ENCODE results near the gene IGFBP2. TPM values are rescaled to one million over a fixed set of nuclear protein-coding genes. Genes with fewer than 3 reads are reported as not detected.

IGFBP2 gene
- total RNA-seq, 1 donor from 2014 or later = 41.1 TPM

- H3K36me3 ChIP-seq (ENCODE audit: control insufficient read depth, insufficient read depth, low read length) = no peaks in the 10 kb centered on the region
- peak; percentile 32 for FAIRE-seq
- peak; percentile 34 for DNase-seq (ENCODE audit: low read depth)
- no peak for TF ChIP-seq CTCF (IDR thresholded peaks at IDR 0.05; ENCODE audit: insufficient read depth, low read length, severe bottlenecking)
- H3K4me3 ChIP-seq (ENCODE audit: low read depth, low read length) = peak overlapping the region; percentile 14
- H3K27me3 ChIP-seq (ENCODE audit: control insufficient read depth, insufficient read depth, low read length) = no peaks in the 10 kb centered on the region
Measured at GRCh38 chr2:216606551-216607276, 26.5 kb upstream of the IGFBP2 start.

- TF ChIP-seq CTCF (IDR thresholded peaks at IDR 0.05; ENCODE audit: insufficient read depth, low read length, severe bottlenecking) = no peak
- H3K27me3 ChIP-seq (ENCODE audit: control insufficient read depth, insufficient read depth, low read length) = no peaks in the 10 kb centered on the region
- H3K36me3 ChIP-seq (ENCODE audit: control insufficient read depth, insufficient read depth, low read length) = no peaks in the 10 kb centered on the region
- H3K4me3 ChIP-seq (ENCODE audit: low read depth, low read length) = no peak overlapping the region
- FAIRE-seq (no peak), DNase-seq (ENCODE audit: low read depth) (no peak)
Measured at GRCh38 chr2:216607277-216607560, 26.0 kb upstream of the IGFBP2 start.

- no peak for TF ChIP-seq CTCF (IDR thresholded peaks at IDR 0.05; ENCODE audit: insufficient read depth, low read length, severe bottlenecking)
- Histone ChIP-seq H3K4me3 (ENCODE audit: low read depth, low read length) (no peak overlapping the region), H3K36me3 (ENCODE audit: control insufficient read depth, insufficient read depth, low read length) (no peaks in the 10 kb centered on the region), H3K27me3 (ENCODE audit: control insufficient read depth, insufficient read depth, low read length) (no peaks in the 10 kb centered on the region)
- no peak for DNase-seq (ENCODE audit: low read depth)
- FAIRE-seq = no peak
Measured at GRCh38 chr2:216608525-216608924, 24.7 kb upstream of the IGFBP2 start.

GRCh38 chr2:216615298-216616082 lies 17.7 kb upstream of the IGFBP2 start:
- DNase-seq (ENCODE audit: low read depth) (no peak), FAIRE-seq (peak; percentile 95)
- no peak for TF ChIP-seq CTCF (IDR thresholded peaks at IDR 0.05; ENCODE audit: insufficient read depth, low read length, severe bottlenecking)
- Histone ChIP-seq H3K4me3 (ENCODE audit: low read depth, low read length) (no peak overlapping the region), H3K27me3 (ENCODE audit: control insufficient read depth, insufficient read depth, low read length) (no peaks in the 10 kb centered on the region), H3K36me3 (ENCODE audit: control insufficient read depth, insufficient read depth, low read length) (no peaks in the 10 kb centered on the region)

- no peaks in the 10 kb centered on the region for H3K27me3 ChIP-seq (ENCODE audit: control insufficient read depth, insufficient read depth, low read length)
- no peak for TF ChIP-seq CTCF (IDR thresholded peaks at IDR 0.05; ENCODE audit: insufficient read depth, low read length, severe bottlenecking)
- no peak for DNase-seq (ENCODE audit: low read depth)
- no peaks in the 10 kb centered on the region for H3K36me3 ChIP-seq (ENCODE audit: control insufficient read depth, insufficient read depth, low read length)
- peak; percentile 66 for FAIRE-seq
- H3K4me3 ChIP-seq (ENCODE audit: low read depth, low read length) = no peak overlapping the region
Measured at GRCh38 chr2:216616083-216616678, 17.0 kb upstream of the IGFBP2 start.

Measured in bronchial epithelial cell (primary cell).